DOHH2 (cell line): Measurements from ENCODE around the gene B3GNT9.

Experiments used
- H3F3A ChIP-seq: fragments of 200-600 bp; sonication (generic), shearing (Covaris generic); 2 replicates; pipeline ENCODE4 v1.6.0; 2016; ENCODE audit warnings: antibody characterized with exemption, mild to moderate bottlenecking; ENCODE audit not compliant: control insufficient read depth, insufficient read depth
- H3K27ac ChIP-seq: fragments of 200-600 bp; sonication (generic); 2 replicates; pipeline ENCODE4 v1.5.1; 2014; ENCODE audit warnings: low read depth, mild to moderate bottlenecking, low read length, moderate library complexity
- H3K27me3 ChIP-seq: fragments of 200-600 bp; sonication (generic); 2 replicates; pipeline ENCODE4 v1.6.1; 2014; ENCODE audit warnings: mild to moderate bottlenecking, low read length, mixed read lengths; ENCODE audit not compliant: control insufficient read depth
- H3K36me3 ChIP-seq: fragments of 200-600 bp; sonication (generic); 2 replicates; pipeline ENCODE4 v1.6.1; 2014; ENCODE audit warnings: mild to moderate bottlenecking, low read length, moderate library complexity, mixed read lengths; ENCODE audit not compliant: control insufficient read depth
- H3K4me1 ChIP-seq: fragments of 200-600 bp; sonication (generic); 2 replicates; pipeline ENCODE4 v1.6.1; 2014; ENCODE audit warnings: mild to moderate bottlenecking, low read length, mixed read lengths; ENCODE audit not compliant: control insufficient read depth
- H3K4me2 ChIP-seq: fragments of 200-600 bp; sonication (generic); 2 replicates; pipeline ENCODE4 v1.6.0; 2014; ENCODE audit warnings: mild to moderate bottlenecking, low read length, moderate library complexity
- H3K4me3 ChIP-seq: fragments of 200-600 bp; sonication (generic); 2 replicates; pipeline ENCODE4 v1.5.1; 2014; ENCODE audit warnings: mild to moderate bottlenecking, low read length, mixed read lengths
- H3K79me2 ChIP-seq: fragments of 200-600 bp; sonication (generic); 2 replicates; pipeline ENCODE4 v1.6.1; 2014; ENCODE audit warnings: mild to moderate bottlenecking, low read length, mixed read lengths; ENCODE audit not compliant: control insufficient read depth
- H3K9me2 ChIP-seq: fragments of 200-600 bp; sonication (generic); replicated peaks from 2 replicates; pipeline ENCODE4 v1.6.1; 2014; ENCODE audit warnings: mild to moderate bottlenecking, low read length, mixed read lengths; ENCODE audit not compliant: control insufficient read depth
- H3K9me3 ChIP-seq: fragments of 200-600 bp; sonication (generic); 2 replicates; pipeline ENCODE4 v1.6.1; 2014; ENCODE audit warnings: antibody characterized with exemption, low read length, mixed read lengths; ENCODE audit not compliant: control insufficient read depth, insufficient read depth
- H4K20me1 ChIP-seq: fragments of 200-600 bp; sonication (generic); 2 replicates; pipeline ENCODE4 v1.6.0; 2014; ENCODE audit warnings: low read depth, mild to moderate bottlenecking, antibody characterized with exemption, low read length, moderate library complexity; ENCODE audit not compliant: control insufficient read depth, insufficient read depth
- EZH2phosphoT487 ChIP-seq: fragments of 200-600 bp; sonication (generic); IDR thresholded peaks from 2 replicates; pipeline ENCODE4 v1.6.1; 2017; ENCODE audit warnings: borderline replicate concordance, mild to moderate bottlenecking, antibody characterized with exemption, low read length, moderate library complexity, mixed read lengths
- TF ChIP-seq, protein P1 (sequence below): fragments of 200-600 bp; sonication (generic); IDR thresholded peaks from one replicate; pipeline ENCODE4 v1.5.1; 2014; ENCODE audit warnings: antibody characterized with exemption, mild to moderate bottlenecking, low read depth, low read length; ENCODE audit not compliant: poor library complexity, severe bottlenecking

The B3GNT9 gene

DNA sequence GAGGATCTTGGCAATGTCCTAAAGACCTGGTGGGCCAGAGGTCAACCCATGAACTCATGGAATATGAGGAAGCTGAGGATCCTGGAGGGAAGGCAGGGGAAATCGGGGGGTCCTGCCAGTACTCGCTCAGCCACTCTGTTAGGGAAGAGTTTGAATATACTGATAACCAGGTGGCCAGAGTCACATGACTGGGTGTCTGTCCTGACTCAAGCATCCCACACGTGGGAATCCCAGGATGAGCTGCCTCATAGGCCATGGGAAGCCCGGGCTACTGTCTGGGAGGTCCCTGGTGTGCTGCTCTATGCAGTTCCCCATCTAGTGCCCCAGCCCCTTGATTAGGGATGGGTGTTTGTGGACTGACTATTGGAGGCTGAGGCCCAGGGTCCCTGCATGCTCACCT lies 37.5 kb upstream of the B3GNT9 start:
- Histone ChIP-seq H3K27me3 (peaks cover 24% of the 10 kb centered on the region), H3K79me2 (peaks cover 17% of the 10 kb centered on the region), H4K20me1 (no peaks in the 10 kb centered on the region; the same call in 1 of the 2 replicates), H3K4me2 (no peak overlapping the region), H3K9me3 (no peaks in the 10 kb centered on the region), H3K36me3 (peaks cover 12% of the 10 kb centered on the region), H3K4me3 (no peak overlapping the region), H3F3A (no peaks in the 10 kb centered on the region), H3K9me2 (no peaks in the 10 kb centered on the region), H3K27ac (no peak overlapping the region), H3K4me1 (peaks cover 27% of the 10 kb centered on the region)
- no peak for TF ChIP-seq EZH2phosphoT487
- TF ChIP-seq, protein P1, sequence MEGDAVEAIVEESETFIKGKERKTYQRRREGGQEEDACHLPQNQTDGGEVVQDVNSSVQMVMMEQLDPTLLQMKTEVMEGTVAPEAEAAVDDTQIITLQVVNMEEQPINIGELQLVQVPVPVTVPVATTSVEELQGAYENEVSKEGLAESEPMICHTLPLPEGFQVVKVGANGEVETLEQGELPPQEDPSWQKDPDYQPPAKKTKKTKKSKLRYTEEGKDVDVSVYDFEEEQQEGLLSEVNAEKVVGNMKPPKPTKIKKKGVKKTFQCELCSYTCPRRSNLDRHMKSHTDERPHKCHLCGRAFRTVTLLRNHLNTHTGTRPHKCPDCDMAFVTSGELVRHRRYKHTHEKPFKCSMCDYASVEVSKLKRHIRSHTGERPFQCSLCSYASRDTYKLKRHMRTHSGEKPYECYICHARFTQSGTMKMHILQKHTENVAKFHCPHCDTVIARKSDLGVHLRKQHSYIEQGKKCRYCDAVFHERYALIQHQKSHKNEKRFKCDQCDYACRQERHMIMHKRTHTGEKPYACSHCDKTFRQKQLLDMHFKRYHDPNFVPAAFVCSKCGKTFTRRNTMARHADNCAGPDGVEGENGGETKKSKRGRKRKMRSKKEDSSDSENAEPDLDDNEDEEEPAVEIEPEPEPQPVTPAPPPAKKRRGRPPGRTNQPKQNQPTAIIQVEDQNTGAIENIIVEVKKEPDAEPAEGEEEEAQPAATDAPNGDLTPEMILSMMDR: no peak

DNA sequence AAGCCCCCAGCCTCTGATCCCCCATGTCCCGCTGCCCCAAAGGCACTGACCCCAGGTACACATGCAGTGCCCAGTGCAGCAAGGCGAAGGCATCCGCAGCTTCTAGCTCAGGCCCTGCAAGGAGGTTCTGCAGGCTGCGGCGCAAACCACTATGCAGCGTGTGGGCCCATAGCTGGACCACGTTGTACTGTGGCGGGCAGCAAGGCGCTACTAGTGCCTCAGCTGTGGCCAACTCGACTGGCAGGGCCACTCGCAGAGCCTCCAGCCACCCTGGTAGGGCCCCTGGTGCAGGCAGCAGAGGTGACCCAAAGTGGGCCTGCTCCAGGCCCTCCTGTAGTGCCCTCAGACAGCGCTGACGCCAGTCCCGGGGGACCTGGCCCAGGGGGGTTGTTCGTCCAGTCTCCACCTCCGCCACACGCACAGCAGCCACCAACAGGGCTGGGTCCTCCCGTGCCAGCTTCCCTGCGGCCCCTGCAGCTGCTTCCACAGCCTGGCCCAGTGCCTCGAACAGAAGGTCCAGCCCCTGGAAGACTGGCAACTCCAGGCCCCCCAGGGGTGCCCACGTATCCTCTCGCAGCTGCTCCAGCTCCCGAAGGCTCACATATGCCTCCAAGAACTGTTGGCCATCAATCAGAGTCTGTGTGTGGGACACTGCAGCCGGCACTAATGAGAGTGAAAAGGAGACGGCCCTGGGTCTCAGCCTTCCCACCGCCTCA lies 36.5 kb upstream of the B3GNT9 start:
- peaks cover 14% of the 10 kb centered on the region for H3K79me2 ChIP-seq
- peaks cover 3% of the 10 kb centered on the region; the same call in 1 of the 2 replicates for H4K20me1 ChIP-seq
- no peak overlapping the region for H3K27ac ChIP-seq
- H3K9me2 ChIP-seq: no peaks in the 10 kb centered on the region
- peaks cover 24% of the 10 kb centered on the region for H3K27me3 ChIP-seq
- no peaks in the 10 kb centered on the region for H3F3A ChIP-seq
- peaks cover 2% of the 10 kb centered on the region for H3K36me3 ChIP-seq
- no peak for TF ChIP-seq EZH2phosphoT487
- TF ChIP-seq, protein P1: no peak
- H3K4me2 ChIP-seq: no peak overlapping the region
- no peaks in the 10 kb centered on the region for H3K9me3 ChIP-seq
- H3K4me1 ChIP-seq: peaks cover 33% of the 10 kb centered on the region
- H3K4me3 ChIP-seq: no peak overlapping the region

DNA sequence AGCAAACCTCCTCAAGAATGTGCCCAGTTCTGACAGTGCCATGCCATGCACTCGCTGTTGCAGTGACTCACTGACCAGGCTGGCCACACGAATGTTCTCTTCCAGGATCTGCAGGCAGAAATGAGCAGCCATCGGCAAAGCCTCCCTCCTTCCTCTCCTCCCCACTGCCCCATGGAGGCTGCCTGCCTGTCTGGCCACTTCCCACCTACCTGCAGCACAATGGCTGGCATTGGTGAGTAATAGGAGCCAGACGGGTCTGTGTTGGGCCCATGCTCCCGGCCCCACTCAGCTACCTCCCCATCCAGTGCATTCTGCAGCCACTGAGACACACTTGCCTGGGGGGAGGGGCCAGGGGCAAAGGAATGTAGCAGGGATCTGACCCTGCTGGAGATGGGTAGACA lies 35.8 kb upstream of the B3GNT9 start:
- no peak overlapping the region for H3K27ac ChIP-seq
- no peaks in the 10 kb centered on the region for H3K36me3 ChIP-seq
- H3K9me2 ChIP-seq: no peaks in the 10 kb centered on the region
- H4K20me1 ChIP-seq: peaks cover 3% of the 10 kb centered on the region; the same call in 1 of the 2 replicates
- no peak for TF ChIP-seq EZH2phosphoT487
- TF ChIP-seq, protein P1: no peak
- H3K27me3 ChIP-seq: peaks cover 24% of the 10 kb centered on the region
- peaks cover 32% of the 10 kb centered on the region for H3K4me1 ChIP-seq
- H3K4me2 ChIP-seq: no peak overlapping the region
- 0 out of 2 replicates have a peak, but pooled peaks cover 8% of the 10 kb centered on the region for H3K79me2 ChIP-seq
- H3K9me3 ChIP-seq: no peaks in the 10 kb centered on the region
- H3K4me3 ChIP-seq: no peak overlapping the region
- no peaks in the 10 kb centered on the region for H3F3A ChIP-seq
